GM18909 (cell line): ENCODE measurements around the gene FBLN2.

Experiments used
- ATAC-seq: cut with Tn5 transposase; IDR thresholded peaks from one replicate; pipeline ENCODE4 v1.9.1; 2021; ENCODE audit warnings: mild to moderate bottlenecking; ENCODE audit not compliant: unreplicated experiment, poor library complexity

FBLN2 gene

DNA sequence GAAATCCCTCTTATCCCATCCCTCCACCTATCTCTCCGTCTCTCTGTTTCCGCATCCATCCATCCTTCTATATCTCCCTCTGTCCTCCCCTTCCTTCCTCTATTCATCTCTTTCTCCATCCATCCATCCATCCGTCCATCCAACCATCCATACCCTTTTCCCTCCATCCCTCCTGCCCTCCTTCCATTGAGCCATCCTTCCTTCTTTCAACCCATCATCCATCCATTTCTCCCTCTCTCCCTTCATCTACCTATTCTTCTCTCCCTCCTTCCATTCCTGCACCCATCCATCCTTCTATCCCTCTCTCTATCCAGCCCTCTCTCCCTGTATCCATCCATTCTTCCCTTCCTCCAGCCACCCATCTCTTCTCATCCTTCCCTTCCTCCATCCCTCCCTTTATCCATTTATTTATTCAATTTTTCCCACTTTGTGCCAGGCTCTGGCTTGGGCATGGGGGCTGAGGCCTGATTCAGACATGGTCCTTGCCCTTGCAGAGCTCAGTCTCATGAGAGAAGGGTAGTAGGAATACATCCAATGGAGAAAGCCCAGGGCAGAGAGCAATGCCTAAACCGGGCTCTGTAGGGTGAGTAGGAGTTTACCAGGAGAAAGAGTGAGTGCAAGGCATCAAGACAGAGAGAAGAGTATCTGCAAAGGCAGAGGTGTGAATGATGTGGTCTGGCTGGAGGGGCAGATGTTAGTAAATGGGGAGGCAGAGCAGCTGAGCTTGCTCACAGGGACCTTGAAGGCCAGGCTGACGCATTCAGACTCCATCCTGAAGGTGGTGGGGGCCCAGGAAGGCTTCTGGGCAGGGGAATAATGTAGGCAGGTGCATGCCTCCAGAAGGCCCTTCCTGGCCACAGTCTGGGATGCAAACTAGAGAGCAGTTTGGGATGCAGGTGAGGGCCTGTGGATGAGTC is 19.5 kb upstream of the FBLN2 start:
- no peak for ATAC-seq

DNA sequence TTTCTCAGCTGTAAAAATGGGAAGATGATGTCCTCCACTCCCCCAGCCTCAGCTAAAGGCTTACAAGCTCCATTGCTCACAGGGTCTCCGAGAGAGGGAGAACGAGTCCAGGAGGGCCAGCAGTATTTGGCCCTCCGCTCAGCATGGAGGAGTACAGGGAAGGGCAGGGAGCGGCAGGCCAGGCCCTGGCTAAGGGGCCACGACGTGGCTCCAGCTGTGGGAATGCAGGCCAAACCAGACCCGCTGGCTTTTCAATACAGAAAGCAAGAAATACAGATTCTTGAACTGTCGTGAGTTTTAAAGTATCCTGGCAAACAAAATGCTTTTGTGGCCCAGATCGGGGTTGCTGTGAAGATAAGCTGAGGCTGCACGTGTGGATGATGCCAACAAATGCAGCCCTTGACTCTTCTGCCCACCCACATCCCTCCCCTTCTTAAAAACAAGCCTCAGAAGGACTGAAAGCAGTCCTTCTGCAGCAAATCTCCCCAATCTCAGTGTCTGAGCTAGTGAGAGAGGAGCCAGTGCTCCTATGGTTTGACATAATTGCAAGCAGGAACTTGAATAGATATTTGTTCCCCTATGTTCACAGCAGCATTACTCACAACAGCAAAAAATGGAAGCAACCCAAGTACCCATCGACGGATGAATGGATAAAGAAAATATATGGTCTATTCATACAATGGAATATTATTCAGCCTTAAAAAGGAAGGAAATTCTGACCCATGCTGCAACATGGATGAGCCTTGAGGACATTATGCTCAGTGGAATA is 18.5 kb upstream of the FBLN2 start:
- no peak for ATAC-seq

GRCh38 chr3:13532085-13532484 is 16.8 kb upstream of the FBLN2 start:
- no peak for ATAC-seq

- ATAC-seq = no peak
These were observed 16.3 kb upstream of the FBLN2 start for GRCh38 chr3:13532631-13533030.

- no peak for ATAC-seq
These were observed 15.0 kb upstream of the FBLN2 start for GRCh38 chr3:13533885-13534301.

- no peak for ATAC-seq
These were observed 13.4 kb upstream of the FBLN2 start for GRCh38 chr3:13535526-13535875.

DNA sequence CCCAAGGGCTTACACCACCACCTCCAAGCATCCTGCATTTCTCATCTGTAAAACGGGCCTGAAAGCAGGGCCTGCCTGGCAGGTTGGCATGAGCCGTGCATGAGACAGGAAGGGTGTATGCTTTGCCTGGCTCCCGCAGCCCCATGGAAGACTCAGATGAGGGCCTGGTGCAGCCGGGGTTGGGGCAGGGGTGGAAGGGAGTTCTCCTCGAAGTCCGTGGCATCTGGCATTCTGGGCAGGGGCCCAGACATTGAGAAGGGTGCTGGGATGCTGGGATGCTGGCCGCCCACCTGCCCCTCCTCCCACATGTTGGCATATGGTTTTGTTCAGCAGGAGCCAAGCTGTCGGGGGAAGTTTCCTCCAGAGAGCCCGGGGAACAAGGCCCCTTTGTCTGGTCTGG is 13.0 kb upstream of the FBLN2 start:
- ATAC-seq = no peak

- ATAC-seq = no peak
These were observed 12.5 kb upstream of the FBLN2 start for GRCh38 chr3:13536432-13536831.

- no peak for ATAC-seq
These were observed 12.1 kb upstream of the FBLN2 start for GRCh38 chr3:13536832-13537231.

DNA sequence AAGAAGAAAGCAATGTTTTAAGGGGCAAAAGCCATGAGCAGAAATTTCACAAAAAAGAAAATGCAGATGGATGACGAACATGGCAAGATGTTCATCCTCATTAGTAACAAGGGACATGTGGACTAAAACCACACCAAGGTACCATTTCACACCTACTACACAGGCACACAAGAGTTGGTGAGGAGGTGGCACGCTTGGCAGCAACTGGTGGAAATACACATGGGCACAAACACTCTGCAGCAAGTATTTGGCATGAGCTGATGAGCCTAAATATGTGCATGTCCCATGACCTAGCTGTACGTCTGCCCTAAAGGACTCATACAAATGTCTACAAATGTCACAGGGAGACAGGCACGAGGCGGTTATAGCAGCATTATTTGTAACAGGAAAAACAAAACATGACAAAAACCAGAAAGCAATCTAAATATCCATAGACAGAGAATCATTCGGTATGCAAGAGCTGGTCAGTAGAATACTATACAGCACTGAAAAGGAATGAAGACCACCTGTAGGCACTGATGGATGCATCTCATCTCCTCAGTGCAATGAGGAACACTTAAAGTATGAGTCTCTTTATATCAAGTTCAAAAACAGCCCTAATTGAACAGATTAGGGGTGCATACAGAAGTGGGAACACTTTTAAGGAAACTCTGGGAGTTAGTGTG is 11.5 kb upstream of the FBLN2 start:
- ATAC-seq = no peak

GRCh38 chr3:13537909-13538296 is 11.0 kb upstream of the FBLN2 start:
- ATAC-seq = no peak

- ATAC-seq = no peak
These were observed 10.2 kb upstream of the FBLN2 start for GRCh38 chr3:13538520-13539291.

- ATAC-seq = no peak
These were observed 9.7 kb upstream of the FBLN2 start for GRCh38 chr3:13539292-13539638.

- no peak for ATAC-seq
These were observed 9.3 kb upstream of the FBLN2 start for GRCh38 chr3:13539671-13540070.

- no peak for ATAC-seq
These were observed 8.5 kb upstream of the FBLN2 start for GRCh38 chr3:13540297-13540995.

- ATAC-seq = no peak
These were observed 7.2 kb upstream of the FBLN2 start for GRCh38 chr3:13541691-13542090.

GRCh38 chr3:13542142-13542541 is 6.8 kb upstream of the FBLN2 start:
- ATAC-seq = no peak

DNA sequence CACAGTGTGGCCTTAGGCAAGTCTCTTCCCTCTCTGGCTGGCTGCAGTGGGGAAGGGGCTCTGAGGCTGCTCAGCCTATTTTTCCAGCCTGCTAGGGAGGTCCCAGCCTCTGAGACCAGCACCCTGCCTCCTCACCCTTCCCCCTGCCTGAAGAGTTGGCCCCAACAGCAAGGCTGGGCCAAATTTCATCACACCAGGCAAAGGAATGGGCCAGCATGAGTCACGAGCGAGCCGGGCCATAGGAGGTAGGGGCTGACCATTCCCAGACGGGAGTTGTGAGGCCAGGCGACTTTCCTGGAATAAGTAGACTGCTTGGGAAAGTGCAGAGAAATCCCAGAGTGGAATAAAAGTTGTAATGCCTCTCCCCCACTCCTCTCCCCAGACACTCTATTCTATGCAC is 5.7 kb upstream of the FBLN2 start:
- ATAC-seq = no peak

GRCh38 chr3:13544293-13544831 is 4.6 kb upstream of the FBLN2 start:
- ATAC-seq = no peak
